Amygdala (tissue), 56 donors: ENCODE measurements around the gene NME5.

Experiments
- DNase-seq, 56 donors: peaks; one replicate each; lab custom pipeline; 2025; lab: John Stamatoyannopoulos, UW

Gene NME5

GRCh38 chr5:138140268-138140667, 1.0 kb upstream of the NME5 start:
- DNase-seq: no peak

DNA sequence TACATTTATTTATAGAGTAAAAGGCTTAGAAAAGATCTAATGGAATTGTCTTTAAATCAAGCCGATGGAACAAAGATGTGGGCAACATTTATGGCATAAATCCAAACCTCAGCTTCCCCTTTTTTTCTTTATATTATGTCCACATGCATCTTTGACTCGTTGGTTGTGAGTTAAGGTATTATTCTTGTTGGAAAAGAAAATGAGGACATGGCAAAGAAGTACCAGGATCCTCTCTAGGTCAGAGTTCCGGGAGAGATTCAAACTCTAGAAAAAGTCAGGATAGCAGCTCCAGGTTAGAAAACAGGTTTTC, 508 bp upstream of the NME5 start:
- DNase-seq: no peak

GRCh38 chr5:138132543-138132942, 6.7 kb downstream of the NME5 start:
- no peak for DNase-seq

DNA sequence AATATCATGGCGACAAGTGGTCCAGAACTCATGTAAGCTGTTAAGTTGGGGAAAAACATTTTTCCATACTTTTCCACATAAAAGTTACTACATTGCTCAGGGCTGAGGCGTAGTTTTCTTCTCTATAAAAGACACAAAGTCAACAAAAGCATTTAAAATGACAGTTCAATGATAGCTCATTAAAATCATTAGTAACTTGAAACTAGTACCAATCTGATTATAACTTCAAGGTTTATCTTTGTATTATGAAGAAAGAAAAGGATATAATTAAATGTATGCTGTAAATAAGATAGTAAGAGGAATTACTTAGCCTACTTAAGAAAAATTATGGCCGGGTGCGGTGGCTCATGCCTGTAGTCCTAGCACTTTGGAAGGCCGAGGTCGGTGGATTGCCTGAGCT, 9.9 kb downstream of the NME5 start:
- no peak for DNase-seq

DNA sequence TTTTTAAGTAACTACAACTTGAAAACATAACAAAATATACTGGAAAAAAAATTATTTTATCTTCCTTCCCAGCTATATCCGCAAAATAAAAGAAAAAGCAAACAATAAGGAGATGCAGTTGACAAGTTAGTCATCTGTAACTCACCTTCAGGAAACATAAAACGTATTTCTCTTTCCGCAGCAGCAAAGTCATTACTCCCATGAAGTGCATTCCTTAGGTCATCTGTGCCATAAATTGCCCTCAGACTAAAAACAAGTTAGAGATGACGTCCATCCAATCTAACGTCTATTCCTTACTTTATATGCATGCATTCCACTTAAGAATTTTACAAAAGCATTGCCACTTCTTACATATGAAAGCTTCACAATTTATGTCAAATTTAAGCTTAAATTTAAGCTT, 10.9 kb downstream of the NME5 start:
- DNase-seq: no peak

- no peak for DNase-seq
These were observed 24.0 kb downstream of the NME5 start for GRCh38 chr5:138115254-138115653.

DNA sequence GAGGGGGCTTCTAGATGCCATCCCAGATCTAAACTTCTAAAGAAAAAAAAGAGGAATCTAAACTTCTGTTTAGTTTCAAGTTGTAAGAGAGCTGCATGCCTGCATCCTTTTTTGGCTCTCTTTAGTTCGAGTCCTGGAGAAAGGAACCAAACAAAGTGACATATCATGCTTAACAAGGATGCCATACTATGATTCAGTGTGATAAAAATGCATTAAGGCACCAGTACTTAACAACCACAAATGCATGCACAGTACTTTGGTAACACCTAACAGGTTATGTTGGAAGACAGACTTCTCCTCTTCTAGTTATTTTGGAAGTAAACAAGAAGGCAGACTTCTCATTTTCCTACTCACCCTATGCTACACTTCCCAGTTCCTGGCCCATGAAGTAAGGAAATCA, 27.3 kb downstream of the NME5 start:
- no peak for DNase-seq

GRCh38 chr5:138111181-138111580, 28.0 kb downstream of the NME5 start:
- no peak for DNase-seq

DNA sequence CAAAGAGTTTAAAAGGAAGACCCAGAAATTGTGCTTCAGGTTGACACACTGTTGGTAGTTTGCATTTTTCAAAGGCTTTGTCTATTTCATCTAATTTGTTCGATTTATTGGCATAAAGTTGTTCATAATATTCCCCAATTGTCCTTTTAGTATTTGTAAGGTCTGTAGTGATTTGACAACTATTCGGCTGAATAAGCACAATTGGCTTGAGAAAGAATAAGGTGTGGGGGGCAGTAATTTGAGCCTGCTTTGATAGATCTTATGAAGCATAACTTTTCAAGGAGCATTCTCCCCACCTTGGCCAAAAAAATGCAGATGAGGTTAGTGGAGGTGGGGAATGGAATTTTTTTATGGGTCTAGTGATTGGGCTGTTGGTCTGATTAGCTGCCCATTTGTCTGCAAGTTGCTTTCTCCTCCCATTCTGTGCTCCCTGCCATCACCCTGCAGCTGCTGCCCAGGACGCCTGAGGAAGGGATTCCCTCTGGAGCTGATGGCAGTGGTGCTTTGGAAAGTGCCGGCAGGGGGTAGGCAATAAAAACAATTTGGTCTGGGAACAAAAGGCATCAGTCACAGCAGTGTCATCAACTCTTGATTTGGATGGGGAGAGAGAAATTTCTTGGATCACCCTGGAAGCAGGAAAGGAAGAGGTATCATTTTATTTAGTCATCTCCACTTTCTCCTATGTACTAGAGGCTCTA, 28.8 kb downstream of the NME5 start:
- no peak for DNase-seq

DNA sequence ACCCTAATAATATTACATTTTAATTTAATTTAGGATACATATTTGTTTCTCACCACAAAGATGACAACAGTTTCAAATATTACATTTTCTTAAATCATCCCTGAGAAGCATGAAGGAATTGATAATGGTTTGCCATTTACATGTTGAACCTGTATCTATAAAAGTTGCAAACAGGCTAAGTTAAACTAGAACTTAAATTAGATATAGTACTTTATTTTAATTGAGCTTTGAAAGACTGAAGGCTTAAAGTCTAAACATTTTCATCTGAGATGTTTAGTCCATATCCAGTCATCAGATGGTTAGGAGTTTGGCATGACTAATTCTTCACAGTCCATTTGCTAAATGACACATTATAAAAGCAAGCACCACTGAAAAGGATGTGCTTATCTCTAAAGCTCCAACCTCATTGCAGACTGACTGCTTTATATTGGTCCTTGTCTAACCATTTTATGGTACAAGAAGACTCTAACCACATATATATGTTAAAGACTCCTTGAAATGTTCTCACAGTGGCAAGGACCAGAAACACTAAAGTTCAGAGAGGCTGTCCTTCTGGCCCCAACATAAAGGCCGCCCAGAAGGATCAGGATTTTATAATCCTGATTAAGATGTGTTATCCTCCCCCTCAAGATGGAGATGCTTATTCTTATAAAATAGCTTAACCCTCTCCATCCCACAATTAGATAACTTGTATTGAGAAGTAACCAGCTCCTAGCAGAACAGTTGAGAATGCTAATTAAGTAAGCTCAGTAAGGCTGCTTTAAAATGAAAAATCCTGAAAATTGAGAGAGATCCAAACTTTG, 29.6 kb downstream of the NME5 start:
- no peak for DNase-seq

DNA sequence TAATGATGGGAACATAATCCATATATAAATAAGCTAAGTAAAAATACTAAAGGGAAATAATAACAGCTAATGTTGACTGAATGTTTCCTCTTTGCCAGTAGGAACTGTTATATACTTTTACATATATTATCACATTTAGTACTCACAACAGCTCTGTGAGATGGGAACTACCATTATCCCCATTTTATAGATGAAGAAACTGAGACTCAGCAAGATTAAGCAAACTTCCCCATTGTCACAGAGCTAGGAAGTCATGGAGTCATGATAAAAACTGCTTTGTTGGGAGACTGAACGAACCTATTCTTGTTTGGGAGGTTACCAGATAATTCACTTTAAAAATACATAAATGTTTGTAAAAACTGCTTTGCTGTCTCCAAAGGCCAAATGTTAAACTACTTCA, 32.0 kb downstream of the NME5 start:
- no peak for DNase-seq

GRCh38 chr5:138105709-138106108, 33.5 kb downstream of the NME5 start:
- DNase-seq: no peak

DNA sequence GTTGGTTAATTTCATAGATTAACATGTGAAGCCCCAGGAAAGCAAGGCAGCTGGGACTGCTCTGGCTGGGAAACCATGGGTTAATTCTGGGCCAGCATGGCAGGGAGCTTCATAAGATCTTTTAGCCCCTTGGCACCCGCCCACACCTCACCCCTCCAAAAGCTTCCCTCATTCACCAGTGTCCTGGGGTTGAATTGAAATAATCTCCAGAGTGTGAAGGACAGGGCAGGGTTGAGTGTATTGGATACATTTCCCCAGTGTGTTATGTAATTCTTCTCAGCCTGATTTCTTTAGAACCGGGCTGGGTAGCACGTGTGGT, 36.0 kb downstream of the NME5 start:
- DNase-seq: no peak

GRCh38 chr5:138102454-138103318, 36.5 kb downstream of the NME5 start:
- no peak for DNase-seq

GRCh38 chr5:138096997-138097828, 42.0 kb downstream of the NME5 start:
- no peak for DNase-seq

GRCh38 chr5:138096363-138096762, 42.9 kb downstream of the NME5 start:
- no peak for DNase-seq

GRCh38 chr5:138095100-138095907, 43.9 kb downstream of the NME5 start:
- DNase-seq: no peak

DNA sequence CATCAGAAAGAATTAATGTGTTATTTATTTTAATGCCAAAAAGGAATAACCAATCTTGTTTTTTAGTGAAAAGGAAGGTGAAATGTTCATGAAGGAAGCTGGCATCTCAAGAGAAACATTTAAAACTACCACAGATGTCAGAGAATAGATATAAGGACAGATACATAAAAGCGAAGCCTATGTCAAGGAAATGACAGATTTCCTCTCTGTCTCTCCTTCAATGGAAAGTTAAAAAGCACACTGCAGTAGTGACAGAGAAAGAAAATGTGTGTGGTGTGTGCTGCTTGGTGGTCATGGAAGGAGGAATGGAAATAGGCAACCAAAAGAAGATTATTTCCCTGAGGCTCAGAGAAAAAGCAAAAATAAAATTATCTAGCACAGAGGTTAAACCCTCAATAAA, 46.2 kb downstream of the NME5 start:
- no peak for DNase-seq

DNA sequence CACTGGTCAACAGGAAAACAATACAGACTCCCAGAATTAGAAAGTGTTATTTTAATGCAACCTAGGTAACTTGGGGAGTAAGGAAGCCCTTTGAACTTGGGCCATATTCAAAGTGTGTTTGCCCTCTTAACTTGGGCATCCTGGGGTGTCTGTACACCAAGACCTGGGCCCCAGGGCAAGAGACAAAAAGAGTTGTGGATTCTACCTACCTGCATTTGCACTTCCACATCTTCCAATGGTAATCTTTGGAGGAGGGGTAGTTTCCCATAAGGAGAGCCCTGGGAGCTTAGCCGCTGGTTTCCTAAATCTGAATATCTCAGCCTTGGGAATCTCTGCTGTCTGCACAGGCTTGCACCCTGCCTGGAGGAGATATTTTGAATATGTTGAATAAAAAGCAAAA, 46.9 kb downstream of the NME5 start:
- DNase-seq: no peak

DNA sequence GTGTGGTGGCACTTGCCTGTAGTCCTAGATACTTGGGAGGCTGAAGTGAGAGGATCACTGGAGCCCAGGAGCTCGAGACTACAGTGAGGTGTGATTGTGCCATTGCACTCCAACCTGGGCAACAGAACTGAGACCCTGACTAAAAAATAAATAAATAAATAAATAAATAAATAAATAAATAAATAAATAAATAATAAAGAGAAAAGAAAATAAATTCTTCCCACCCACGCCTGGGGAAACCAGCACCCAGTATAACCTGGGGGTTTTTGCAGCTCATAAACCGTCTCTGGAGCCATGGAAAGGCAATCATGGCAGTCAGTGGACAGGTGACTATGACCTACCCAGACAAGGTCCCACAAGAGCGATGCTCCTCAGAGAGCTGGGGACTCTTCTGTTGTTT, 47.5 kb downstream of the NME5 start:
- DNase-seq: no peak
